Measurements from ENCODE around the gene MIGA1.
"Not testable (repeated sequence)": the region's sequence is repeated elsewhere in the genome, so short reads cannot be mapped to it uniquely, and the experiment has no call there.

MIGA1 gene, protein sequence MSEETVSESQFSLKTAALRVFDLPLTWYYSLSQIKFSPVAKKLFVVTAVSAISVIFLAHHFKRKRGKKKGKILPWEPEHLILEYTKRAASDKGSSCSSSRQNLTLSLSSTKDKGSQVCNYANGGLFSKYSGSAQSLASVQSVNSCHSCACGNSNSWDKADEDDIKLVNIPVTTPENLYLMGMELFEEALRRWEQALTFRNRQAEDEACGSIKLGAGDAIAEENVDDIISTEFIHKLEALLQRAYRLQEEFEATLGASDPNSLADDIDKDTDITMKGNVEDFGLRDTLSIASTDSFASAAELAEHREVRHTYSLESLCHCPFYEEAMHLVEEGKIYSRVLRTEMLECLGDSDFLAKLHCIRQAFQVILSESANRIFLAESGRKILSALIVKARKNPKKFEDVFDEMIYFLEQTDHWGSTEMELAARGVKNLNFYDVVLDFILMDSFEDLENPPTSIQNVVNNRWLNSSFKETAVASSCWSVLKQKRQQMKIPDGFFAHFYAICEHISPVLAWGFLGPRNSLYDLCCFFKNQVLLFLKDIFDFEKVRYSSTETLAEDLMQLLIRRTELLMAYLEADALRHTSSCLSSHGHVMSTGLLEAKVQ

DNA sequence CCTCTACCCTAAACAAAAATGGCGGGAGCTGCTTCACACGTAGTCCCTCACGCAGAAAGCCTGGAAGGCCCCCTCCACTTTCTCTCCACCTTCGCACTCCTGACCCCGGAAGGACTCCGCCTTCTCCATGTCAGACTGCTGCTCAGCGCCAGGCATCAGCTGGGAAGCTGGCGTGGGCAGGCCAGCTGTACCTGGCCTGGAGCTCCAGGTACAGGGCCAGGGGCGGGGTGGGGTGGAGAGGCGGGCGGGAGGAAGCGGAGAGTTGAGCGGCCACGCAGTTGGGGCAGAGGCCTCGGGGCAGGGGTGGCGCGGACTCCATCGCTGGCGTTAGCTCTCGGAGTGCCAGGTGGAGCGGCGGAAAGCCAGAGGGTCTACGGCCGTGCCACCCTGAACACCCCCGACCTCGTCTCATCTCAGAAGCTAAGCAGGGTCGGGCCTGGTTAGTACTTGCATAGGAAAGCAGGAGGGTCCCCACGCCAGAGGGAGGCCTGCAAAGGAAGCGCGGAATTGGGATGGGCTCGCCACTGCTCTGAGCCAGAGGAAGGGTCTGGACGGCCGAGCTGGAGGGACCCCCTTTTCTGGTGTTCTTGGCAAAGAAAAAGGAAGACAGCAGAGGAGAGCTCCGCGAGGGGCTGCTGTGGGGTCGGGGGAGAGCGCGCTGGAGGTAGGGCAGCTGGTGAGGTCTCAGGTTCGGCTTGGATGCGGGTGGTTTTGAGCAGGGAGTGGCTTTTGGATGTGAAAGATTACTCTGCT lies at the start of gene MIGA1:
TSS of gene MIGA1 (plus strand) at position 121 of the 753 bp plus-strand sequence. CDS start 3,604 bp downstream, outside the sequence.
- H3K4me3 ChIP-seq (ENCODE audit: low read length): peak within 1 kb of the TSS; percentile 75
- TF ChIP-seq CTCF (IDR thresholded peaks at IDR 0.05; ENCODE audit: insufficient read depth, low read depth, low read length, missing control alignments): no peak
- DNase-seq (ENCODE audit: low read depth): peak; percentile 93

DNA sequence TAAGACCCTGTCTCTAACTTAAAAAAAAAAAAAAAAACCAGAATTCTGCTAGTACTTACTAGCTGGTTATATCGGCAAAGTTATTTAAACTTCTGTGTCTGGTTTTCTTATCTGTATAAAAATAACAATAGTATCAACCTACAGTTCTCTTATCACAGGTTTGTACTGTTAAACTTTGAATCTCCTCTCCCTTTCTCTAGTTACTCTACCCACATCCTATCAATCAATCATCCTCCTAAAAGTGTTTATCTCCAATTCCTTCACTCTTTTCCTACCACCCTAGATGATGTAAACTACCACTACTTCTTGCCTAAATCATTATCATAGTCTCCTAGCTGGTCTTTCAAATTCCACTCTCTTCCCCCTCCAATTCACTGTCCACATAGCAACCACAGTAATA lies 47.4 kb upstream of the MIGA1 start:
- DNase-seq (ENCODE audit: low read depth): no peak
- H3K4me3 ChIP-seq (ENCODE audit: low read length): no peak overlapping the region
- no peak for TF ChIP-seq CTCF (IDR thresholded peaks at IDR 0.05; ENCODE audit: insufficient read depth, low read depth, low read length, missing control alignments)

- no peak for TF ChIP-seq CTCF (IDR thresholded peaks at IDR 0.05; ENCODE audit: insufficient read depth, low read depth, low read length, missing control alignments)
- no peak overlapping the region for H3K4me3 ChIP-seq (ENCODE audit: low read length)
- DNase-seq (ENCODE audit: low read depth): no peak
Measured at GRCh38 chr1:77739235-77739634, 40.2 kb upstream of the MIGA1 start.

DNA sequence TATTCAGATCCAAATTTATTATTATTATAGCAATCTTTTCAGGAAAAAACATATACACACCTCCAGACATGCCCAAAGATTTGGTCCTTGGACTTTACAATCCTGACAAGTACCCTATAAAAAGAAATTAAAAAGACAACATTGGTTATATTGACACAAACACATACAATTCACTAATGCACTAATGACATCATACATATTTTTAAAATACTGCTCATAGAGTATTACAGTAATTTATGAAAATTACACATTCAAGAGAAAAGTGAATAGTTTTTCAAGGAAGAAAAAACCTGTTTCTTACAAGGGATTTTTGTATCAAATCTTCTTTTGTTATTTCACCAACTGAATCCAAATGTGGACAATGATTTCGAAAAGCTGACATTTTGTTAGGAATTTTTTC lies 38.1 kb upstream of the MIGA1 start:
- no peak for TF ChIP-seq CTCF (IDR thresholded peaks at IDR 0.05; ENCODE audit: insufficient read depth, low read depth, low read length, missing control alignments)
- H3K4me3 ChIP-seq (ENCODE audit: low read length): no peak overlapping the region
- no peak for DNase-seq (ENCODE audit: low read depth)

GRCh38 chr1:77742011-77742555 lies 37.4 kb upstream of the MIGA1 start:
- TF ChIP-seq CTCF (IDR thresholded peaks at IDR 0.05; ENCODE audit: insufficient read depth, low read depth, low read length, missing control alignments): no peak
- no peak for DNase-seq (ENCODE audit: low read depth)
- H3K4me3 ChIP-seq (ENCODE audit: low read length): no peak overlapping the region

- peak; percentile 24 for DNase-seq (ENCODE audit: low read depth)
- peak; percentile 17 for TF ChIP-seq CTCF (IDR thresholded peaks at IDR 0.05; ENCODE audit: insufficient read depth, low read depth, low read length, missing control alignments)
- no peak overlapping the region for H3K4me3 ChIP-seq (ENCODE audit: low read length)
Measured at GRCh38 chr1:77744576-77744975, 34.9 kb upstream of the MIGA1 start.

DNA sequence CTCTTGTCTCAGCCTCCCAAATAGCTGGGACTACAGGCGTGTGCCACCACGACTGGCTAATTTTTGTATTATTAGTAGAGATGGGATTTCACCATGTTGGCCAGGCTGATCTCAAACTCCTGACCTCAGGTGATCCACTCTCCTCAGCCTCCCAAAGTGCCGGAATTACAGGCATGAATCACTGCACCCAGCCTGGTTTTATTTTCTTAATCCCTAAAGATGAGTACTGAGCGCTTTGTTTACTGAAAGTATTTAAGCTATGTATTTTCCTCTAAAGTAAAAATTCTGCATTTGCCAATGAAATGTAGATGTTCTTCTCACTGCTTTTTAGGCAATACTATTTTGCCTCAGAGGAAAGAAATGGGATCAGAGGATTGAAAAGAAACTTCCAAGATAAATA lies 30.0 kb upstream of the MIGA1 start:
- DNase-seq (ENCODE audit: low read depth): peak; percentile 8
- not testable (repeated sequence) for H3K4me3 ChIP-seq (ENCODE audit: low read length)

All from epithelial cell of esophagus (primary cell).